Measurements from ENCODE around the gene MTHFD2.

The MTHFD2 gene

GRCh38 chr2:74260495-74260894 lies 62.1 kb downstream of the MTHFD2 start:
- no peak overlapping the region for H2AFZ ChIP-seq (ENCODE audit: low read depth, low read length)
- no peak overlapping the region for H3K4ac ChIP-seq (ENCODE audit: low read depth in 1 of 2, low read length in 2 of 2)
- 62% methylated on average over 2 of the region's 2 CpGs for WGBS
- H3K27ac ChIP-seq (ENCODE audit: low read length, poor library complexity, severe bottlenecking) = no peak overlapping the region
- H2BK12ac ChIP-seq (ENCODE audit: low read length in 2 of 2) = no peak overlapping the region
- H3K23ac ChIP-seq (ENCODE audit: low read length in 2 of 2) = no peak overlapping the region
- H4K91ac ChIP-seq (ENCODE audit: low read length) = no peak overlapping the region
- no peaks in the 10 kb centered on the region for H3K79me1 ChIP-seq (replicated peaks; ENCODE audit: low read length, poor library complexity, severe bottlenecking)
- H3K4me1 ChIP-seq (ENCODE audit: control insufficient read depth, insufficient read depth, low read depth, low read length) = no peaks in the 10 kb centered on the region
- no peaks in the 10 kb centered on the region for H3K9me3 ChIP-seq (ENCODE audit: control insufficient read depth, low read length)
- H2BK5ac ChIP-seq (ENCODE audit: low read depth, low read length, poor library complexity, severe bottlenecking) = no peak overlapping the region
- H3K4me3 ChIP-seq (ENCODE audit: insufficient read depth in 1 of 2, low read depth in 1 of 2, low read length in 2 of 2) = no peak overlapping the region
- no peaks in the 10 kb centered on the region for H3K36me3 ChIP-seq (ENCODE audit: control insufficient read depth in 1 of 2, insufficient read depth in 2 of 2, low read depth in 1 of 2, low read length in 2 of 2)
- no peak overlapping the region for H2BK15ac ChIP-seq (ENCODE audit: low read depth, poor library complexity, severe bottlenecking)
- H3K18ac ChIP-seq (ENCODE audit: low read depth in 1 of 2, low read length in 2 of 2) = no peak overlapping the region
- H4K8ac ChIP-seq (ENCODE audit: low read length) = no peak overlapping the region
- H3K14ac ChIP-seq (ENCODE audit: low read length in 2 of 2) = no peak overlapping the region
- peaks cover 0 to 40% of the 10 kb centered on the region in 2 experiments for H3K27me3 ChIP-seq (ENCODE audit: control insufficient read depth in 1 of 2, insufficient read depth in 1 of 2, low read length in 2 of 2)
- H2AK5ac ChIP-seq (ENCODE audit: low read length, severe bottlenecking) = no peak overlapping the region
- no peak overlapping the region for H2BK120ac ChIP-seq (ENCODE audit: low read depth, low read length)
- no peak overlapping the region for H3K4me2 ChIP-seq (ENCODE audit: low read length, poor library complexity, severe bottlenecking)
- no peak for DNase-seq
- no peak overlapping the region for H3K9ac ChIP-seq (ENCODE audit: low read length)

GRCh38 chr2:74261204-74261864 lies 62.9 kb downstream of the MTHFD2 start:
- Histone ChIP-seq H3K27me3 (ENCODE audit: control insufficient read depth in 1 of 2, insufficient read depth in 1 of 2, low read length in 2 of 2) (peaks cover 0 to 39% of the 10 kb centered on the region in 2 experiments), H2BK5ac (ENCODE audit: low read depth, low read length, poor library complexity, severe bottlenecking) (no peak overlapping the region), H3K23ac (ENCODE audit: low read length in 2 of 2) (no peak overlapping the region), H2AFZ (ENCODE audit: low read depth, low read length) (no peak overlapping the region), H3K79me1 (replicated peaks; ENCODE audit: low read length, poor library complexity, severe bottlenecking) (no peaks in the 10 kb centered on the region), H3K9ac (ENCODE audit: low read length) (no peak overlapping the region), H3K14ac (ENCODE audit: low read length in 2 of 2) (no peak overlapping the region), H2BK120ac (ENCODE audit: low read depth, low read length) (no peak overlapping the region), H3K4me3 (ENCODE audit: insufficient read depth in 1 of 2, low read depth in 1 of 2, low read length in 2 of 2) (no peak overlapping the region), H4K8ac (ENCODE audit: low read length) (no peak overlapping the region), H3K4me2 (ENCODE audit: low read length, poor library complexity, severe bottlenecking) (no peak overlapping the region), H2BK12ac (ENCODE audit: low read length in 2 of 2) (no peak overlapping the region), H3K4ac (ENCODE audit: low read depth in 1 of 2, low read length in 2 of 2) (no peak overlapping the region), H3K36me3 (ENCODE audit: control insufficient read depth in 1 of 2, insufficient read depth in 2 of 2, low read depth in 1 of 2, low read length in 2 of 2) (no peaks in the 10 kb centered on the region), H3K18ac (ENCODE audit: low read depth in 1 of 2, low read length in 2 of 2) (no peak overlapping the region), H2AK5ac (ENCODE audit: low read length, severe bottlenecking) (no peak overlapping the region), H2BK15ac (ENCODE audit: low read depth, poor library complexity, severe bottlenecking) (no peak overlapping the region), H4K91ac (ENCODE audit: low read length) (no peak overlapping the region), H3K9me3 (ENCODE audit: control insufficient read depth, low read length) (no peaks in the 10 kb centered on the region), H3K4me1 (ENCODE audit: control insufficient read depth, insufficient read depth, low read depth, low read length) (no peaks in the 10 kb centered on the region), H3K27ac (ENCODE audit: low read length, poor library complexity, severe bottlenecking) (no peak overlapping the region)
- WGBS = 40% methylated on average over 6 of the region's 6 CpGs
- peak; percentile 26 for DNase-seq

DNA sequence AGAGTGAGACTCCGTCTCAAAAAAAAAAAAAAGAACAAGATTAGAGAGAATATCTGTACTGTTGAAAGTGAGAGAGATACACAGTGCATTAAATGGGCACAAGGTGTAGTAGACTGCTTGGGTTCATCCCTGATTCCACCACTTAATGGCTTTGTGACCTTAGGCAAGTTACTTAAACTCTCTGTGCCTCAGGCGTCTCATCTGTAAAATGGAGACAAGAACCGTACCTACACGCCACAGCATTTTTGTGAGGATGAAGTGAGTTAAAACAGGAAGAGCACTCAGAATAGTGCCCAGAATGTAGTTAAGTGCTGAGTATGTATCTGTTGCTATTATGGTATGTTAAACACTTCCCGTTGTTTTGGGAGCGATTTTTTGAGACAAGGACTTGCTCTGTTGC lies 64.3 kb downstream of the MTHFD2 start:
- H3K27me3 ChIP-seq (ENCODE audit: control insufficient read depth in 1 of 2, insufficient read depth in 1 of 2, low read length in 2 of 2) = peaks cover 0 to 33% of the 10 kb centered on the region in 2 experiments
- no peak overlapping the region for H2BK5ac ChIP-seq (ENCODE audit: low read depth, low read length, poor library complexity, severe bottlenecking)
- H4K8ac ChIP-seq (ENCODE audit: low read length) = no peak overlapping the region
- H3K4me3 ChIP-seq (ENCODE audit: insufficient read depth in 1 of 2, low read depth in 1 of 2, low read length in 2 of 2) = no peak overlapping the region
- H2AFZ ChIP-seq (ENCODE audit: low read depth, low read length) = no peak overlapping the region
- no peak overlapping the region for H3K23ac ChIP-seq (ENCODE audit: low read length in 2 of 2)
- no peaks in the 10 kb centered on the region for H3K4me1 ChIP-seq (ENCODE audit: control insufficient read depth, insufficient read depth, low read depth, low read length)
- H2BK12ac ChIP-seq (ENCODE audit: low read length in 2 of 2) = no peak overlapping the region
- H3K9ac ChIP-seq (ENCODE audit: low read length) = no peak overlapping the region
- H3K9me3 ChIP-seq (ENCODE audit: control insufficient read depth, low read length) = no peaks in the 10 kb centered on the region
- H3K4ac ChIP-seq (ENCODE audit: low read depth in 1 of 2, low read length in 2 of 2) = no peak overlapping the region
- H2BK15ac ChIP-seq (ENCODE audit: low read depth, poor library complexity, severe bottlenecking) = no peak overlapping the region
- no peak overlapping the region for H3K27ac ChIP-seq (ENCODE audit: low read length, poor library complexity, severe bottlenecking)
- no peak overlapping the region for H2AK5ac ChIP-seq (ENCODE audit: low read length, severe bottlenecking)
- H3K79me1 ChIP-seq (replicated peaks; ENCODE audit: low read length, poor library complexity, severe bottlenecking) = no peaks in the 10 kb centered on the region
- no peak overlapping the region for H3K18ac ChIP-seq (ENCODE audit: low read depth in 1 of 2, low read length in 2 of 2)
- 93% methylated on average over 6 of the region's 6 CpGs for WGBS
- H3K14ac ChIP-seq (ENCODE audit: low read length in 2 of 2) = no peak overlapping the region
- no peaks in the 10 kb centered on the region for H3K36me3 ChIP-seq (ENCODE audit: control insufficient read depth in 1 of 2, insufficient read depth in 2 of 2, low read depth in 1 of 2, low read length in 2 of 2)
- no peak overlapping the region for H3K4me2 ChIP-seq (ENCODE audit: low read length, poor library complexity, severe bottlenecking)
- H2BK120ac ChIP-seq (ENCODE audit: low read depth, low read length) = no peak overlapping the region
- no peak overlapping the region for H4K91ac ChIP-seq (ENCODE audit: low read length)
- DNase-seq = no peak

- no peak overlapping the region for H3K4me2 ChIP-seq (ENCODE audit: low read length, poor library complexity, severe bottlenecking)
These were observed 65.9 kb downstream of the MTHFD2 start for GRCh38 chr2:74264281-74264680.

More at GRCh38 chr2:74264281-74264680, 65.9 kb downstream of the MTHFD2 start:
- no peak for DNase-seq
- 71% methylated on average over 1 of the region's 1 CpG for WGBS
- Histone ChIP-seq H3K14ac (ENCODE audit: low read length in 2 of 2) (no peak overlapping the region), H3K18ac (ENCODE audit: low read depth in 1 of 2, low read length in 2 of 2) (no peak overlapping the region), H2BK120ac (ENCODE audit: low read depth, low read length) (no peak overlapping the region), H3K23ac (ENCODE audit: low read length in 2 of 2) (no peak overlapping the region), H2BK5ac (ENCODE audit: low read depth, low read length, poor library complexity, severe bottlenecking) (no peak overlapping the region), H3K9ac (ENCODE audit: low read length) (no peak overlapping the region), H3K4ac (ENCODE audit: low read depth in 1 of 2, low read length in 2 of 2) (no peak overlapping the region), H3K27ac (ENCODE audit: low read length, poor library complexity, severe bottlenecking) (no peak overlapping the region), H3K79me1 (replicated peaks; ENCODE audit: low read length, poor library complexity, severe bottlenecking) (no peaks in the 10 kb centered on the region), H4K91ac (ENCODE audit: low read length) (no peak overlapping the region), H3K36me3 (ENCODE audit: control insufficient read depth in 1 of 2, insufficient read depth in 2 of 2, low read depth in 1 of 2, low read length in 2 of 2) (no peaks in the 10 kb centered on the region), H3K4me1 (ENCODE audit: control insufficient read depth, insufficient read depth, low read depth, low read length) (no peaks in the 10 kb centered on the region), H4K8ac (ENCODE audit: low read length) (no peak overlapping the region), H3K27me3 (ENCODE audit: control insufficient read depth in 1 of 2, insufficient read depth in 1 of 2, low read length in 2 of 2) (peaks cover 0 to 19% of the 10 kb centered on the region in 2 experiments), H3K4me3 (ENCODE audit: insufficient read depth in 1 of 2, low read depth in 1 of 2, low read length in 2 of 2) (no peak overlapping the region), H2BK15ac (ENCODE audit: low read depth, poor library complexity, severe bottlenecking) (no peak overlapping the region), H2AFZ (ENCODE audit: low read depth, low read length) (no peak overlapping the region), H2BK12ac (ENCODE audit: low read length in 2 of 2) (no peak overlapping the region), H3K9me3 (ENCODE audit: control insufficient read depth, low read length) (no peaks in the 10 kb centered on the region), H2AK5ac (ENCODE audit: low read length, severe bottlenecking) (no peak overlapping the region)

Data from mesenchymal stem cell (in vitro differentiated cells and primary cell).